ENCODE measurements around the gene CIAO1.
"Not testable (repeated sequence)": the region's sequence is repeated elsewhere in the genome, so short reads cannot be mapped to it uniquely, and the experiment has no call there.

CIAO1 gene

GRCh38 chr2:96252526-96252925 lies 13.5 kb upstream of the CIAO1 start:
- Histone ChIP-seq H2AFZ (no peak overlapping the region), H3K4me3 (ENCODE audit: low read depth, low read length) (no peak overlapping the region), H3K4me1 (peaks cover 25% of the 10 kb centered on the region), H3K27ac (peak overlapping the region; percentile 84), H3K79me2 (peaks cover 49% of the 10 kb centered on the region), H3K9ac (no peak overlapping the region), H3K9me3 (ENCODE audit: control insufficient read depth, low read length) (no peaks in the 10 kb centered on the region), H3K36me3 (ENCODE audit: control insufficient read depth, insufficient read depth, low read length) (no peaks in the 10 kb centered on the region), H3K27me3 (ENCODE audit: control insufficient read depth, insufficient read depth, low read length) (no peaks in the 10 kb centered on the region), H3K4me2 (ENCODE audit: low read length) (no peak overlapping the region)
- TF ChIP-seq CTCF (IDR thresholded peaks at IDR 0.05) = no peak

- no peak overlapping the region for H3K4me3 ChIP-seq (ENCODE audit: low read depth, low read length)
- no peak overlapping the region for H2AFZ ChIP-seq
- no peak overlapping the region for H3K9ac ChIP-seq
- no peaks in the 10 kb centered on the region for H3K36me3 ChIP-seq (ENCODE audit: control insufficient read depth, insufficient read depth, low read length)
- H3K79me2 ChIP-seq = peaks cover 53% of the 10 kb centered on the region
- no peaks in the 10 kb centered on the region for H3K27me3 ChIP-seq (ENCODE audit: control insufficient read depth, insufficient read depth, low read length)
- H3K27ac ChIP-seq = no peak overlapping the region
- no peak overlapping the region for H3K4me2 ChIP-seq (ENCODE audit: low read length)
- H3K9me3 ChIP-seq (ENCODE audit: control insufficient read depth, low read length) = no peaks in the 10 kb centered on the region
- no peak for TF ChIP-seq CTCF (IDR thresholded peaks at IDR 0.05)
- peaks cover 30% of the 10 kb centered on the region for H3K4me1 ChIP-seq
Measured at GRCh38 chr2:96253006-96253405, 13.0 kb upstream of the CIAO1 start.

GRCh38 chr2:96254571-96254970 lies 11.5 kb upstream of the CIAO1 start:
- peak overlapping the region; percentile 12 for H3K27ac ChIP-seq
- peaks cover 41% of the 10 kb centered on the region for H3K4me1 ChIP-seq

GRCh38 chr2:96256611-96257113 lies 9.4 kb upstream of the CIAO1 start:
- Histone ChIP-seq H2AFZ (no peak overlapping the region), H3K79me2 (peaks cover 66% of the 10 kb centered on the region), H3K9me3 (ENCODE audit: control insufficient read depth, low read length) (no peaks in the 10 kb centered on the region), H3K27ac (peak overlapping the region; percentile 92), H3K27me3 (ENCODE audit: control insufficient read depth, insufficient read depth, low read length) (no peaks in the 10 kb centered on the region), H3K36me3 (ENCODE audit: control insufficient read depth, insufficient read depth, low read length) (no peaks in the 10 kb centered on the region), H3K4me3 (ENCODE audit: low read depth, low read length) (no peak overlapping the region), H3K4me1 (peaks cover 43% of the 10 kb centered on the region), H3K9ac (no peak overlapping the region), H3K4me2 (ENCODE audit: low read length) (no peak overlapping the region)
- no peak for TF ChIP-seq CTCF (IDR thresholded peaks at IDR 0.05)

More at GRCh38 chr2:96254571-96254970, 11.5 kb upstream of the CIAO1 start:
- H3K4me3 ChIP-seq (ENCODE audit: low read depth, low read length) = no peak overlapping the region
- H2AFZ ChIP-seq = no peak overlapping the region
- H3K36me3 ChIP-seq (ENCODE audit: control insufficient read depth, insufficient read depth, low read length) = no peaks in the 10 kb centered on the region
- no peaks in the 10 kb centered on the region for H3K27me3 ChIP-seq (ENCODE audit: control insufficient read depth, insufficient read depth, low read length)
- H3K79me2 ChIP-seq = peaks cover 62% of the 10 kb centered on the region
- H3K4me2 ChIP-seq (ENCODE audit: low read length) = no peak overlapping the region
- H3K9me3 ChIP-seq (ENCODE audit: control insufficient read depth, low read length) = no peaks in the 10 kb centered on the region
- no peak overlapping the region for H3K9ac ChIP-seq
- no peak for TF ChIP-seq CTCF (IDR thresholded peaks at IDR 0.05)

GRCh38 chr2:96257744-96258143 lies 8.3 kb upstream of the CIAO1 start:
- H2AFZ ChIP-seq; H3K9me3 ChIP-seq (ENCODE audit: control insufficient read depth, low read length); H3K9ac ChIP-seq; H3K36me3 ChIP-seq (ENCODE audit: control insufficient read depth, insufficient read depth, low read length); H3K27me3 ChIP-seq (ENCODE audit: control insufficient read depth, insufficient read depth, low read length); H3K4me3 ChIP-seq (ENCODE audit: low read depth, low read length): not testable (repeated sequence)
- Histone ChIP-seq H3K27ac (peak overlapping the region; percentile 92), H3K4me1 (peaks cover 37% of the 10 kb centered on the region), H3K4me2 (ENCODE audit: low read length) (peak overlapping the region; percentile 33), H3K79me2 (peaks cover 66% of the 10 kb centered on the region)

Measured in parathyroid adenoma (tissue), 2 donors.